NCI-H1436 (cell line): ENCODE data around the gene ADAMTSL2.

Source experiments
- DNase-seq: peaks from one replicate; lab custom pipeline; 2025; lab: John Stamatoyannopoulos, UW

The ADAMTSL2 gene

GRCh38 chr9:133589454-133590227, 55.1 kb downstream of the ADAMTSL2 start:
- no peak for DNase-seq

GRCh38 chr9:133590231-133590855, 55.8 kb downstream of the ADAMTSL2 start:
- DNase-seq: no peak

- DNase-seq: no peak
These were observed 56.8 kb downstream of the ADAMTSL2 start for GRCh38 chr9:133591116-133591910.

- DNase-seq: no peak
These were observed 57.5 kb downstream of the ADAMTSL2 start for GRCh38 chr9:133591985-133592384.

- no peak for DNase-seq
These were observed 58.4 kb downstream of the ADAMTSL2 start for GRCh38 chr9:133592731-133593409.

- no peak for DNase-seq
These were observed 59.2 kb downstream of the ADAMTSL2 start for GRCh38 chr9:133593587-133594253.

- DNase-seq: no peak
These were observed 59.8 kb downstream of the ADAMTSL2 start for GRCh38 chr9:133594310-133594709.

GRCh38 chr9:133595910-133596309, 61.4 kb downstream of the ADAMTSL2 start:
- DNase-seq: no peak

- DNase-seq: no peak
These were observed 62.9 kb downstream of the ADAMTSL2 start for GRCh38 chr9:133597316-133597957.

- no peak for DNase-seq
These were observed 64.5 kb downstream of the ADAMTSL2 start for GRCh38 chr9:133598978-133599377.

- DNase-seq: no peak
These were observed 65.1 kb downstream of the ADAMTSL2 start for GRCh38 chr9:133599470-133600173.

- DNase-seq: no peak
These were observed 66.2 kb downstream of the ADAMTSL2 start for GRCh38 chr9:133600739-133601138.

GRCh38 chr9:133601746-133602145, 67.2 kb downstream of the ADAMTSL2 start:
- DNase-seq: no peak

GRCh38 chr9:133602277-133602676, 67.8 kb downstream of the ADAMTSL2 start:
- no peak for DNase-seq

- no peak for DNase-seq
These were observed 68.8 kb downstream of the ADAMTSL2 start for GRCh38 chr9:133603135-133603927.

GRCh38 chr9:133604214-133604613, 69.7 kb downstream of the ADAMTSL2 start:
- DNase-seq: no peak

GRCh38 chr9:133604856-133605255, 70.4 kb downstream of the ADAMTSL2 start:
- no peak for DNase-seq

GRCh38 chr9:133605446-133605845, 70.9 kb downstream of the ADAMTSL2 start:
- DNase-seq: no peak

- no peak for DNase-seq
These were observed 71.6 kb downstream of the ADAMTSL2 start for GRCh38 chr9:133605856-133606707.
